PC-9 (cell line): ENCODE results near the gene OR10A2.
A peak's percentile ranks its signal among the peaks of the same experiment; 100 is the strongest.

Experiments
- CTCF ChIP-seq: fragments of 200-600 bp; sonication (generic); conservative IDR thresholded peaks from 2 replicates; pipeline ENCODE4 v1.6.1; 2017; ENCODE audit warnings: mixed run types, antibody characterized with exemption, mild to moderate bottlenecking, moderate library complexity
- EZH2 ChIP-seq: fragments of 200-600 bp; sonication (generic); IDR thresholded peaks from 2 replicates; pipeline ENCODE4 v1.8.0; 2017; ENCODE audit warnings: antibody characterized with exemption, low read depth

DNA sequence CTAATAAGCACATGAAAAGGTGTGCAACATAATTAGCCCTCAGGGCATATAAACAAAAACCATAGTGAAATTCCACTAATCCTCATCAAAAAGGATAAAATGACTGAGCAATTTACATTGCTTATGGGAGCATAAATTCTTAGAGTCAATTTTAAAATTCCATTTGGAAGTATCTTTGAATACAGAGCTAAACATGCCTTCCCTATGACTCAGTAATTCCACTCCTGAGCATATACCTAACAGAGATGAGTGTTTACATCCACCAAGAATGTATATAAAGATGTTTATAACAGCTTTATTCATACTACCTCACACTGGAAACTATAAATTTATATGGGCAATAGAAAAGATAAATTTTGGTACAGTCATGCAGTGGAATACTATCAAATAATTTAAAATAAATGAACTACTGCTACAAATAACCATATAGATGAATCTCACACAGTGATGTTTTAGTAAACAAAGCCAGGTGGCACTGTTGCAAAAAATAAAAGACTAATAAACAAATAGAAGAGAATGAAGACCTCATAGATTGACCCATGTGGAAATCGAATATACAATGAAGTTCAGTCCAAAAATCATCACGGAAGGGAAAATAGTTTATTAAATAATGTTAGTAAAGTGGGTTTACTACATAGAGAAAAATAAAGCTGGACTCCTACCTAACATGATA, 37.6 kb downstream of the OR10A2 start:
- peak; percentile 30; the same call in 1 of the 2 replicates for TF ChIP-seq CTCF
- TF ChIP-seq EZH2: no peak
